Common myeloid progenitor, CD34-positive (primary cell): ENCODE measurements around the gene MBOAT7. TPM values are rescaled to one million over a fixed set of nuclear protein-coding genes. Genes with fewer than 3 reads are reported as not detected.
A peak's percentile ranks its signal among the peaks of the same experiment; 100 is the strongest.
"Not testable (repeated sequence)": the region's sequence is repeated elsewhere in the genome, so short reads cannot be mapped to it uniquely, and the experiment has no call there.

Experiments
- CTCF ChIA-PET: fragments of 350-600 bp; sonication (Branson Sonifier 250); formaldehyde crosslinking; loops from one replicate; lab custom pipeline; 2021; ENCODE audit warnings: antibody characterized with exemption; lab: Charles Lee
- POLR2A ChIA-PET: fragments of 350-600 bp; sonication (Branson Sonifier 250); formaldehyde crosslinking; loops from one replicate; lab custom pipeline; 2021; ENCODE audit warnings: antibody characterized with exemption; lab: Charles Lee
- DNase-seq, 3 donors: peaks; one replicate each; pipeline versions ENCODE4 v3.0.0 to v3.0.0-alpha.2; 2013
- H3K27ac ChIP-seq, 2 experiments: 1 replicate in 1 of 2; 2 replicates in 1 of 2; pipeline ENCODE4 v1.7.0; 2013; ENCODE audit warnings: inconsistent platforms in 2 of 2, low read length in 2 of 2, mild to moderate bottlenecking in 2 of 2, low read depth in 1 of 2, moderate library complexity in 1 of 2; ENCODE audit not compliant: severe bottlenecking in 2 of 2, insufficient read depth in 1 of 2, poor library complexity in 1 of 2
- H3K27me3 ChIP-seq, 5 experiments: replicated peaks in 2 of 5; 1 replicate in 3 of 5; 2 replicates in 2 of 5; pipeline versions ENCODE4 v1.6.1 to v1.7.0; 2013; ENCODE audit warnings: low read length in 4 of 5, mild to moderate bottlenecking in 2 of 5, moderate library complexity in 2 of 5, inconsistent platforms in 1 of 5; ENCODE audit not compliant: insufficient read depth in 5 of 5, control insufficient read depth in 4 of 5
- H3K36me3 ChIP-seq, 4 experiments: 1 replicate in 2 of 4; 2 replicates in 2 of 4; pipeline versions ENCODE4 v1.6.1 to v1.7.0; 2013; ENCODE audit warnings: low read length in 3 of 4, control low read depth in 1 of 4, mild to moderate bottlenecking in 1 of 4; ENCODE audit not compliant: control insufficient read depth in 4 of 4, insufficient read depth in 4 of 4
- H3K4me1 ChIP-seq, 4 experiments: 1 replicate in 3 of 4; 2 replicates in 1 of 4; pipeline versions ENCODE4 v1.6.1 to v1.7.1; 2013; ENCODE audit warnings: low read length in 3 of 4, mild to moderate bottlenecking in 3 of 4, control low read depth in 1 of 4, inconsistent platforms in 1 of 4, moderate library complexity in 1 of 4; ENCODE audit not compliant: control insufficient read depth in 4 of 4, insufficient read depth in 4 of 4; ENCODE audit errors: control extremely low read depth in 1 of 4
- H3K4me3 ChIP-seq, 7 experiments: 1 replicate in 4 of 7; 2 replicates in 3 of 7; pipeline versions ENCODE4 v1.5.1 to v1.7.0; 2013; ENCODE audit warnings: mild to moderate bottlenecking in 7 of 7, low read length in 6 of 7, moderate library complexity in 6 of 7, inconsistent platforms in 2 of 7, low read depth in 2 of 7, control low read depth in 1 of 7; ENCODE audit not compliant: insufficient read depth in 4 of 7, control insufficient read depth in 1 of 7; ENCODE audit errors: extremely low read depth in 1 of 7
- H3K9me3 ChIP-seq, 5 experiments: 1 replicate in 4 of 5; 2 replicates in 1 of 5; pipeline versions ENCODE4 v1.6.1 to v1.7.1; 2013; ENCODE audit warnings: low read length in 4 of 5, mild to moderate bottlenecking in 2 of 5, inconsistent platforms in 1 of 5, low read depth in 1 of 5, moderate library complexity in 1 of 5; ENCODE audit not compliant: control insufficient read depth in 4 of 5, insufficient read depth in 2 of 5; ENCODE audit errors: control extremely low read depth in 1 of 5
- WGBS: methylation state at CpG from one replicate; pipeline ENCODE4 v1.1.5; 2013; ENCODE audit not compliant: insufficient coverage; 5-methylcytosine and 5-hydroxymethylcytosine counted together
- polyA plus RNA-seq: library from polyadenylated mRNA; unstranded; fragments of 120-200 nt; gene quantifications from one replicate; pipeline ENCODE4 v1.2.1, GENCODE V29; 2013

Gene MBOAT7
- 344 TPM for polyA plus RNA-seq

GRCh38 chr19:54189145-54189734 is at the start of gene MBOAT7:
TSS of gene MBOAT7 (minus strand) at chr19:54189580. CDS start at chr19:54188508, 1,072 bp downstream.
- H3K36me3 ChIP-seq, result peaks cover 11 to 33% (median 27%) of the 10 kb centered on the region in 4 experiments
- ChIA-PET POLR2A (interaction anchor here (0.6 to 6.0 kb wide), 8 partner anchors 11 to 77 kb away, joined by 3 to 95 read pairs (median 6); partner anchors contain the start of genes CNOT3, LENG1 and RPS9), CTCF (interaction anchor here (0.6 to 4.2 kb wide), 11 partner anchors 9 to 829 kb away, joined by 3 to 28 read pairs (median 7); partner anchors contain the start of genes LENG1 and TMC4)
- peak within 1 kb of the TSS; percentile 96 to 98 for H3K27ac ChIP-seq
- H3K9me3 ChIP-seq, result no peaks in the 10 kb centered on the region
- peaks cover 4 to 37% (median 32%) of the 10 kb centered on the region in 4 experiments for H3K4me1 ChIP-seq
- H3K4me3 ChIP-seq, result peak within 1 kb of the TSS; percentile 67 to 94 (median 89)
- DNase-seq, result no peak
- H3K27me3 ChIP-seq, result no peaks in the 10 kb centered on the region
- 0% methylated on average over 50 of the region's 64 CpGs for WGBS

- Histone ChIP-seq H3K36me3 (no peaks in the 10 kb centered on the region), H3K4me3 (no peak overlapping the region), H3K27me3 (no peaks in the 10 kb centered on the region), H3K27ac (no peak overlapping the region), H3K4me1 (peaks cover 0 to 4% (median 2%) of the 10 kb centered on the region in 4 experiments), H3K9me3 (no peaks in the 10 kb centered on the region)
- DNase-seq, result no peak
- ChIA-PET POLR2A (no interaction called here), CTCF (interaction anchor here (0.9 to 2.0 kb wide), 9 partner anchors 23 to 157 kb away, joined by 3 to 7 read pairs (median 4); partner anchors contain the start of gene MBOAT7)
- WGBS, result 100% methylated on average over 3 of the region's 5 CpGs
These were observed 44.6 kb upstream of the MBOAT7 start for GRCh38 chr19:54233941-54234340.

DNA sequence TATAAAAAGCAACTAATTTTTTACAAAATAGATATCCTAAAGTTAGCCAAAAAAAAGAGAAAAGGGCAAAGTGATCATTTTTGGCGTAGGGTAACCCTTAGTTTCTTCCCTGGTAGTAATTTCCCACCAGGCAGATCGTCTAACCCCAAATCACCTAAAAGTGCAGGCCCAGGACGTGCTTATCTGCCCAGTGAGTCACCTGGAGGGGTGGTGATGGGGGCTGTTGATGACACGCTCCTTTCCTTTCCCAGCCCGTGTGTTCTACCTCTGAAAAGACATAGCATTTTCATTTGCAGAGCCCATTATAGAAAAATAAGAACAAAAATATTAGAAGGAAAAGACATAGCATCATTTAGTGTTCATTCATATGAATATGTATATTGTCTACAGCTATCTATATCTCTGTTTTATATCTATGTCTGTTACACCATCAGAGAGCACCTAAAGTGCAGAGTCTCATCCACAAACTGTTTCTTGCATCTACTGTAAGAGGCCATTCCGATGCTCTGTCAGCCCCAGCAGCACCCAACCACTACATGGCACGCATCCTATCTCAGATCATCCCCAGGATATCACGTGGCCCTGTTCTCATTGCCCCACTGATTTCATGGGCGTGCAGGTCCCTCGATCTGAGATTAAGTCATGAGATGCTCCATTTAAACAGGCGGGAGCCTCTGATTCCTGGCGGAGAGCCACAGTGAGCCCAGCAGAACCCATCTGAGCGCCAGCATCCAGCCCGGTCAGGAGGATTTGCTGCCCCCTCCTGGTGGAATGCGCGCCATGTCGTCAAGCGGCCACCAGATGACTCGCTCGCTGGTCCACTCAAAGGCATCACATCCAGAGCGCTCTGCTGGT is 41.9 kb upstream of the MBOAT7 start:
- H3K9me3 ChIP-seq, result no peaks in the 10 kb centered on the region
- ChIA-PET POLR2A (interaction anchor here (1.1 kb wide), 1 partner anchor 23 kb away, joined by 3 read pairs; no protein-coding TSS in a partner anchor), CTCF (interaction anchor here (0.6 to 2.4 kb wide), 15 partner anchors 8 to 94 kb away, joined by 3 to 12 read pairs (median 4); partner anchors contain the start of genes LILRB3, MBOAT7 and RPS9)
- peaks cover 0 to 4% (median 2%) of the 10 kb centered on the region in 4 experiments for H3K4me1 ChIP-seq
- WGBS, result 15% methylated on average over 16 of the region's 21 CpGs
- H3K27ac ChIP-seq, result no peak overlapping the region
- peak; percentile 79 to 90 (median 86) for DNase-seq
- H3K36me3 ChIP-seq, result no peaks in the 10 kb centered on the region
- H3K4me3 ChIP-seq, result no peak overlapping the region
- no peaks in the 10 kb centered on the region for H3K27me3 ChIP-seq

- CTCF ChIA-PET, result interaction anchor here (1.0 to 1.8 kb wide), 3 partner anchors 20 to 40 kb away, joined by 3 to 6 read pairs (median 3); no protein-coding TSS in a partner anchor
These were observed 40.7 kb upstream of the MBOAT7 start for GRCh38 chr19:54230031-54230430.

GRCh38 chr19:54229146-54229545 is 39.8 kb upstream of the MBOAT7 start:
- Histone ChIP-seq H3K9me3 (no peaks in the 10 kb centered on the region), H3K36me3 (no peaks in the 10 kb centered on the region), H3K27me3 (no peaks in the 10 kb centered on the region), H3K27ac (no peak overlapping the region), H3K4me3 (no peak overlapping the region), H3K4me1 (peaks cover 0 to 4% (median 2%) of the 10 kb centered on the region in 4 experiments)
- POLR2A ChIA-PET, result interaction anchor here (0.7 kb wide), 1 partner anchor 90 kb away, joined by 3 read pairs; no protein-coding TSS in a partner anchor
- no peak for DNase-seq
- CTCF ChIA-PET, result interaction anchor here (1.0 to 1.8 kb wide), 5 partner anchors 10 to 170 kb away, joined by 3 to 8 read pairs (median 5); no protein-coding TSS in a partner anchor
- 99% methylated on average over 6 of the region's 8 CpGs for WGBS

More at GRCh38 chr19:54230031-54230430, 40.7 kb upstream of the MBOAT7 start:
- POLR2A ChIA-PET, result interaction anchor here (0.7 kb wide), 1 partner anchor 91 kb away, joined by 3 read pairs; no protein-coding TSS in a partner anchor
- Histone ChIP-seq H3K4me1 (peaks cover 0 to 4% (median 2%) of the 10 kb centered on the region in 4 experiments), H3K27me3 (no peaks in the 10 kb centered on the region), H3K27ac (no peak overlapping the region), H3K4me3 (no peak overlapping the region), H3K36me3 (no peaks in the 10 kb centered on the region), H3K9me3 (no peaks in the 10 kb centered on the region)
- 96% methylated on average over 7 of the region's 7 CpGs for WGBS
- DNase-seq, result no peak

- H3K27me3 ChIP-seq, H3K27ac ChIP-seq, H3K36me3 ChIP-seq, H3K9me3 ChIP-seq, DNase-seq, H3K4me1 ChIP-seq, H3K4me3 ChIP-seq, POLR2A ChIA-PET: not testable (repeated sequence)
- WGBS, result 100% methylated on average over 4 of the region's 10 CpGs
- CTCF ChIA-PET, result interaction anchor here (0.7 kb wide), 1 partner anchor 20 kb away, joined by 3 read pairs; no protein-coding TSS in a partner anchor
These were observed 35.2 kb upstream of the MBOAT7 start for GRCh38 chr19:54224619-54225018.
